ENCODE results near the gene MMP11.

DNA sequence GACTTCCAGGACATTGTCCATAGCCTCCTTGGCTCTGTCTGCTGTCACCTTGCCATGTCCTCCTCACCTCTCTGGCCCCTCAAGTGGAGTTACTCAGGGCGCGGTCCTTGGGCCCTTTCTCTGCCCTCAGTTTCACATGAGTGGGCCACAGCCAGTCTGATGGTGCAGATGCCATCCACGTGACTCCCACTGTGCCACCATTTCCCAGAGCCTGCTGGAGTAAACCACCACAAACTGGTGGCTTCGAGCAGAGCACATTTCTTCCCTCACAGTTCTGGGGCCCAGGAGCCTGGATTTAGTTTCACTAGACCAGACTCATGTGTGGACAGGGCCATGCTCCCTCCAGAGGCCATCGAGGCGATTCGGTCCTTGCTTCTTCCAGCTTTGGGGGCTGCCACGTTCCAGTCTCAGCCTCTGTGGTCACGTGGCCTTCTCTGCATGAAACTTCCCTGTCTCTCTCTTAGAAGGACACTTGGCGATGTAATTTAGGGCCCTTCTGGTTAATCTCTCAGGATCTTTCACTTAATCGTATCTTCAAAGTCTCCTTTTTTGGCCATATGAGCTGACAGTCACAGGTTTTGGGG, 28.7 kb downstream of the MMP11 start:
- TF ChIP-seq, protein P1, sequence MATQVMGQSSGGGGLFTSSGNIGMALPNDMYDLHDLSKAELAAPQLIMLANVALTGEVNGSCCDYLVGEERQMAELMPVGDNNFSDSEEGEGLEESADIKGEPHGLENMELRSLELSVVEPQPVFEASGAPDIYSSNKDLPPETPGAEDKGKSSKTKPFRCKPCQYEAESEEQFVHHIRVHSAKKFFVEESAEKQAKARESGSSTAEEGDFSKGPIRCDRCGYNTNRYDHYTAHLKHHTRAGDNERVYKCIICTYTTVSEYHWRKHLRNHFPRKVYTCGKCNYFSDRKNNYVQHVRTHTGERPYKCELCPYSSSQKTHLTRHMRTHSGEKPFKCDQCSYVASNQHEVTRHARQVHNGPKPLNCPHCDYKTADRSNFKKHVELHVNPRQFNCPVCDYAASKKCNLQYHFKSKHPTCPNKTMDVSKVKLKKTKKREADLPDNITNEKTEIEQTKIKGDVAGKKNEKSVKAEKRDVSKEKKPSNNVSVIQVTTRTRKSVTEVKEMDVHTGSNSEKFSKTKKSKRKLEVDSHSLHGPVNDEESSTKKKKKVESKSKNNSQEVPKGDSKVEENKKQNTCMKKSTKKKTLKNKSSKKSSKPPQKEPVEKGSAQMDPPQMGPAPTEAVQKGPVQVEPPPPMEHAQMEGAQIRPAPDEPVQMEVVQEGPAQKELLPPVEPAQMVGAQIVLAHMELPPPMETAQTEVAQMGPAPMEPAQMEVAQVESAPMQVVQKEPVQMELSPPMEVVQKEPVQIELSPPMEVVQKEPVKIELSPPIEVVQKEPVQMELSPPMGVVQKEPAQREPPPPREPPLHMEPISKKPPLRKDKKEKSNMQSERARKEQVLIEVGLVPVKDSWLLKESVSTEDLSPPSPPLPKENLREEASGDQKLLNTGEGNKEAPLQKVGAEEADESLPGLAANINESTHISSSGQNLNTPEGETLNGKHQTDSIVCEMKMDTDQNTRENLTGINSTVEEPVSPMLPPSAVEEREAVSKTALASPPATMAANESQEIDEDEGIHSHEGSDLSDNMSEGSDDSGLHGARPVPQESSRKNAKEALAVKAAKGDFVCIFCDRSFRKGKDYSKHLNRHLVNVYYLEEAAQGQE (IDR thresholded peaks at IDR 0.05; ENCODE audit: unreplicated experiment): no peak
- TF ChIP-seq EZH2 (IDR thresholded peaks at IDR 0.05; ENCODE audit: low read depth, unreplicated experiment): no peak
- TF ChIP-seq, protein P2, sequence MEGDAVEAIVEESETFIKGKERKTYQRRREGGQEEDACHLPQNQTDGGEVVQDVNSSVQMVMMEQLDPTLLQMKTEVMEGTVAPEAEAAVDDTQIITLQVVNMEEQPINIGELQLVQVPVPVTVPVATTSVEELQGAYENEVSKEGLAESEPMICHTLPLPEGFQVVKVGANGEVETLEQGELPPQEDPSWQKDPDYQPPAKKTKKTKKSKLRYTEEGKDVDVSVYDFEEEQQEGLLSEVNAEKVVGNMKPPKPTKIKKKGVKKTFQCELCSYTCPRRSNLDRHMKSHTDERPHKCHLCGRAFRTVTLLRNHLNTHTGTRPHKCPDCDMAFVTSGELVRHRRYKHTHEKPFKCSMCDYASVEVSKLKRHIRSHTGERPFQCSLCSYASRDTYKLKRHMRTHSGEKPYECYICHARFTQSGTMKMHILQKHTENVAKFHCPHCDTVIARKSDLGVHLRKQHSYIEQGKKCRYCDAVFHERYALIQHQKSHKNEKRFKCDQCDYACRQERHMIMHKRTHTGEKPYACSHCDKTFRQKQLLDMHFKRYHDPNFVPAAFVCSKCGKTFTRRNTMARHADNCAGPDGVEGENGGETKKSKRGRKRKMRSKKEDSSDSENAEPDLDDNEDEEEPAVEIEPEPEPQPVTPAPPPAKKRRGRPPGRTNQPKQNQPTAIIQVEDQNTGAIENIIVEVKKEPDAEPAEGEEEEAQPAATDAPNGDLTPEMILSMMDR (conservative IDR thresholded peaks at IDR 0.05; ENCODE audit: low read depth in 2 of 2): no peak
